ENCODE results near the gene PTPRN2.

Gene PTPRN2

GRCh38 chr7:158025686-158026600 is 561.7 kb downstream of the PTPRN2 start:
- Histone ChIP-seq H3K36me3 (ENCODE audit: control insufficient read depth in 2 of 2, insufficient read depth in 2 of 2, low read length in 2 of 2) (no peaks in the 10 kb centered on the region), H3K9ac (ENCODE audit: low read depth in 1 of 2, low read length in 2 of 2) (no peak overlapping the region), H3K27me3 (ENCODE audit: control insufficient read depth in 2 of 2, insufficient read depth in 2 of 2, low read length in 2 of 2) (no peaks in the 10 kb centered on the region), H3K9me3 (ENCODE audit: control insufficient read depth in 2 of 2, low read length in 2 of 2) (no peaks in the 10 kb centered on the region), H3K4me1 (ENCODE audit: control insufficient read depth in 2 of 2, insufficient read depth in 2 of 2, low read length in 2 of 2) (peaks cover 0 to 2% of the 10 kb centered on the region in 2 donors), H3K4me3 (ENCODE audit: low read length in 2 of 2) (no peak overlapping the region), H3K27ac (ENCODE audit: low read depth in 2 of 2, low read length in 2 of 2) (no peak overlapping the region)

DNA sequence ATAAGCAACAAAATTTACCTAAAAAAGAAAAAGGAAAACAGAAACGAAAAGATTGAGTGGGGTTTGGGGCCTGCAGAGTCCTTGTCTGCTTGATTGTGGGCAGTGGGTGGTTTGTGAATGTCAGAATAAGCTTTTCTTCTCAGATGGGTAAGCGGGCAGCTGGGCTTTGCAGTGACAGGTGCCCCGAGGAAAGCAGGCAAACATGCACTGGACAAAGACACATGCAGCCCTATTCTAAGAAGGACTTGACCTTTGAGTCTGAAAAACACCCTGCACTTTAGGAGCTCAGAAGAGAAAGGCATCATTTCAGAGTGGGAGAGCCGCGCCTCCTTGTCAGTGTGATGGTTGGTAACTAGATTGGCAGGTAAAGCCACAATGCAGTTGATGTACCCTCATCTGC is 562.7 kb downstream of the PTPRN2 start:
- Histone ChIP-seq H3K27me3 (ENCODE audit: control insufficient read depth in 2 of 2, insufficient read depth in 2 of 2, low read length in 2 of 2) (no peaks in the 10 kb centered on the region), H3K9ac (ENCODE audit: low read depth in 1 of 2, low read length in 2 of 2) (no peak overlapping the region), H3K9me3 (ENCODE audit: control insufficient read depth in 2 of 2, low read length in 2 of 2) (no peaks in the 10 kb centered on the region), H3K36me3 (ENCODE audit: control insufficient read depth in 2 of 2, insufficient read depth in 2 of 2, low read length in 2 of 2) (no peaks in the 10 kb centered on the region), H3K4me3 (ENCODE audit: low read length in 2 of 2) (no peak overlapping the region), H3K4me1 (ENCODE audit: control insufficient read depth in 2 of 2, insufficient read depth in 2 of 2, low read length in 2 of 2) (peaks cover 0 to 2% of the 10 kb centered on the region in 2 donors), H3K27ac (ENCODE audit: low read depth in 2 of 2, low read length in 2 of 2) (no peak overlapping the region)

GRCh38 chr7:158024351-158024715 is 563.3 kb downstream of the PTPRN2 start:
- Histone ChIP-seq H3K4me3 (ENCODE audit: low read length in 2 of 2) (no peak overlapping the region), H3K9me3 (ENCODE audit: control insufficient read depth in 2 of 2, low read length in 2 of 2) (no peaks in the 10 kb centered on the region), H3K36me3 (ENCODE audit: control insufficient read depth in 2 of 2, insufficient read depth in 2 of 2, low read length in 2 of 2) (no peaks in the 10 kb centered on the region), H3K27me3 (ENCODE audit: control insufficient read depth in 2 of 2, insufficient read depth in 2 of 2, low read length in 2 of 2) (no peaks in the 10 kb centered on the region), H3K9ac (ENCODE audit: low read depth in 1 of 2, low read length in 2 of 2) (no peak overlapping the region), H3K4me1 (ENCODE audit: control insufficient read depth in 2 of 2, insufficient read depth in 2 of 2, low read length in 2 of 2) (peaks cover 0 to 2% of the 10 kb centered on the region in 2 donors), H3K27ac (ENCODE audit: low read depth in 2 of 2, low read length in 2 of 2) (no peak overlapping the region)

DNA sequence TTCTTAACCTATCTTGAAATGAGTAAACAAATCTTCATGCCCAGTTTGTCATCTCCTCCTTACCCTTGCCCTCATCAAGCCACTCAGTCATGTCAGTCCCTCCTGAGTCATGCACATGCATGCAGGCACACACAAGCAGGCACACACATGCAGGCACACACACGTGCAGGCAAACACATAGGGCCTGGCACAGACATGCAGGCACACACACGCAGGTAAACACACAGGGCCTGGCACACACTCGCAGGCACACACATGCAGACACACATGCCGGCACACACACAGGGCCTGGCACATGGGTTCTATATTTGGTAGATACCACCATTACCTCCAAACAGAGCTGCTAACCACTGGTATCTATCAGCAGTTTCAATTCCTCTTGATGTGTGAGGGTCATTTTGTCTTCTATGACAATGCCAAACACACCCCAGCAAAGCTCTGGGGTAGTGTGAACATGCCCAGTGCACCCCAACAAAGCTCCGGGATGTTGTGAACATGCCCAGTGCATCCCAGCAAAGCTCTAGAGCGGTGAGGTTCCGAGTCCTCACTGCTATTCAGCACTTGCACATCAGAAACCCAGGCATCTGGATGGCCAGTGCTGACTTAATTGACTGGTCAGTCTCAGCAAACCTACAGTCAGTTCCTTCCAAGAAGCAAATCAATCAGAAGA is 563.8 kb downstream of the PTPRN2 start:
- no peaks in the 10 kb centered on the region for H3K9me3 ChIP-seq (ENCODE audit: control insufficient read depth in 2 of 2, low read length in 2 of 2)
- H3K4me3 ChIP-seq (ENCODE audit: low read length in 2 of 2): no peak overlapping the region
- peaks cover 0 to 2% of the 10 kb centered on the region in 2 donors for H3K4me1 ChIP-seq (ENCODE audit: control insufficient read depth in 2 of 2, insufficient read depth in 2 of 2, low read length in 2 of 2)
- H3K27me3 ChIP-seq (ENCODE audit: control insufficient read depth in 2 of 2, insufficient read depth in 2 of 2, low read length in 2 of 2): no peaks in the 10 kb centered on the region
- no peak overlapping the region for H3K9ac ChIP-seq (ENCODE audit: low read depth in 1 of 2, low read length in 2 of 2)
- no peak overlapping the region for H3K27ac ChIP-seq (ENCODE audit: low read depth in 2 of 2, low read length in 2 of 2)
- no peaks in the 10 kb centered on the region for H3K36me3 ChIP-seq (ENCODE audit: control insufficient read depth in 2 of 2, insufficient read depth in 2 of 2, low read length in 2 of 2)

- Histone ChIP-seq H3K9ac (ENCODE audit: low read depth in 1 of 2, low read length in 2 of 2) (no peak overlapping the region), H3K27ac (ENCODE audit: low read depth in 2 of 2, low read length in 2 of 2) (no peak overlapping the region), H3K9me3 (ENCODE audit: control insufficient read depth in 2 of 2, low read length in 2 of 2) (no peaks in the 10 kb centered on the region), H3K4me3 (ENCODE audit: low read length in 2 of 2) (no peak overlapping the region), H3K4me1 (ENCODE audit: control insufficient read depth in 2 of 2, insufficient read depth in 2 of 2, low read length in 2 of 2) (peaks cover 0 to 1% of the 10 kb centered on the region in 2 donors), H3K27me3 (ENCODE audit: control insufficient read depth in 2 of 2, insufficient read depth in 2 of 2, low read length in 2 of 2) (no peaks in the 10 kb centered on the region), H3K36me3 (ENCODE audit: control insufficient read depth in 2 of 2, insufficient read depth in 2 of 2, low read length in 2 of 2) (no peaks in the 10 kb centered on the region)
Measured at GRCh38 chr7:158023157-158023556, 564.5 kb downstream of the PTPRN2 start.

GRCh38 chr7:158022601-158023000 is 565.0 kb downstream of the PTPRN2 start:
- no peak overlapping the region for H3K4me3 ChIP-seq (ENCODE audit: low read length in 2 of 2)

GRCh38 chr7:158021836-158022235 is 565.8 kb downstream of the PTPRN2 start:
- Histone ChIP-seq H3K4me3 (ENCODE audit: low read length in 2 of 2) (no peak overlapping the region), H3K9ac (ENCODE audit: low read depth in 1 of 2, low read length in 2 of 2) (no peak overlapping the region), H3K27me3 (ENCODE audit: control insufficient read depth in 2 of 2, insufficient read depth in 2 of 2, low read length in 2 of 2) (no peaks in the 10 kb centered on the region), H3K27ac (ENCODE audit: low read depth in 2 of 2, low read length in 2 of 2) (no peak overlapping the region), H3K36me3 (ENCODE audit: control insufficient read depth in 2 of 2, insufficient read depth in 2 of 2, low read length in 2 of 2) (no peaks in the 10 kb centered on the region), H3K9me3 (ENCODE audit: control insufficient read depth in 2 of 2, low read length in 2 of 2) (no peaks in the 10 kb centered on the region), H3K4me1 (ENCODE audit: control insufficient read depth in 2 of 2, insufficient read depth in 2 of 2, low read length in 2 of 2) (no peaks in the 10 kb centered on the region)

More at GRCh38 chr7:158022601-158023000, 565.0 kb downstream of the PTPRN2 start:
- no peak overlapping the region for H3K27ac ChIP-seq (ENCODE audit: low read depth in 2 of 2, low read length in 2 of 2)
- H3K4me1 ChIP-seq (ENCODE audit: control insufficient read depth in 2 of 2, insufficient read depth in 2 of 2, low read length in 2 of 2): no peaks in the 10 kb centered on the region
- H3K9ac ChIP-seq (ENCODE audit: low read depth in 1 of 2, low read length in 2 of 2): no peak overlapping the region
- H3K36me3 ChIP-seq (ENCODE audit: control insufficient read depth in 2 of 2, insufficient read depth in 2 of 2, low read length in 2 of 2): no peaks in the 10 kb centered on the region
- no peaks in the 10 kb centered on the region for H3K9me3 ChIP-seq (ENCODE audit: control insufficient read depth in 2 of 2, low read length in 2 of 2)
- H3K27me3 ChIP-seq (ENCODE audit: control insufficient read depth in 2 of 2, insufficient read depth in 2 of 2, low read length in 2 of 2): no peaks in the 10 kb centered on the region

- no peak overlapping the region for H3K9ac ChIP-seq (ENCODE audit: low read depth in 1 of 2, low read length in 2 of 2)
- no peak overlapping the region for H3K27ac ChIP-seq (ENCODE audit: low read depth in 2 of 2, low read length in 2 of 2)
- H3K36me3 ChIP-seq (ENCODE audit: control insufficient read depth in 2 of 2, insufficient read depth in 2 of 2, low read length in 2 of 2): no peaks in the 10 kb centered on the region
- H3K4me1 ChIP-seq (ENCODE audit: control insufficient read depth in 2 of 2, insufficient read depth in 2 of 2, low read length in 2 of 2): peaks cover 0 to 3% of the 10 kb centered on the region in 2 donors
- no peaks in the 10 kb centered on the region for H3K9me3 ChIP-seq (ENCODE audit: control insufficient read depth in 2 of 2, low read length in 2 of 2)
- H3K27me3 ChIP-seq (ENCODE audit: control insufficient read depth in 2 of 2, insufficient read depth in 2 of 2, low read length in 2 of 2): no peaks in the 10 kb centered on the region
- no peak overlapping the region for H3K4me3 ChIP-seq (ENCODE audit: low read length in 2 of 2)
Measured at GRCh38 chr7:158020706-158021095, 566.9 kb downstream of the PTPRN2 start.

DNA sequence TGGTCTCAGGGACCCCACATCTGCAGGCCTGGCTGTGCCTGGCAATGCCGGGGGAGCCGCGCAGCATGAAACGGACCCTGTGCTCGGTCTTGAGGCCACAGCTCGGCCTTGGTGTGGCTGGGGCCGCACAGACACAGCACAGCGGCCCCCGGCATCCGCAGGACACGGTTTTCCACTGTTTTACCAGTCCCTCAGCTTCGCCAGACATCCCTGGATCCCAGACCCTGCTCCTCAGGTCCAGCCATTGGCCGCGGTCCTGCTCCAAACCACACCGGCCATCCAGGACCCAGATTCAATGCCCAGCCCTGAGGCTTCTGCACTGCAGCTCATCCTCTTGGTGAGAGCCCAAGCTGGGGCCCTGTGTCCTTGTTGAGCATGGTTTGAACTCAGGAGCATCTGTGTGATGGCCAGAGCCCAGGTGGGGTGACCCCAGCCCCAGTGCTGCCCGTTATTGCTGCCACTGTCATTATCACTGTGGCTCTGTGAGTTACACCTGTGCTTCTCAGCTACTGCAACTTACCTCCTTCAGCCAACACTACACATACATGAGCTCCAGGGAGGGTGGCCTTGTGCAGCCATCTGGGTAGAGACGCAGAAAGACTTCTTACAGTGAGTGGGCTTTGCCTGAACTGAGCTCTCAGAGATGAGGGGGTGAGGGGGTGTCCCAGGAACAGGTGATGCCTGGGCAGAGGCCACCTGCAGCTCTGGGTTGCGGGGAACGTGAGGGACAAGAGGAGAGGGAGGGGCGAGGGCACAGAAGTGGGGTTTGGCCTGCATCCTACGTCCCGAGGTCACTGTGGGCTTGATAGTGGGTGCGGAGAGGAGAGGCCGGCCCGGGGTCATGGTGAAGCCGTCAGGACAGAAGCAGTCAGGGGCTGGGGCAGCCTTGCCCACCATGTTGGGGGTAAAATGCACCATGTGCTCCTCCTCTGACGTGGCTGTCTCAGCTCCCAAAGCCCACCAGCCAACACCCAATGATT is 567.6 kb downstream of the PTPRN2 start:
- H3K27me3 ChIP-seq (ENCODE audit: control insufficient read depth in 2 of 2, insufficient read depth in 2 of 2, low read length in 2 of 2): no peaks in the 10 kb centered on the region
- no peaks in the 10 kb centered on the region for H3K9me3 ChIP-seq (ENCODE audit: control insufficient read depth in 2 of 2, low read length in 2 of 2)
- peaks cover under 1 to 3% of the 10 kb centered on the region in 2 donors for H3K4me1 ChIP-seq (ENCODE audit: control insufficient read depth in 2 of 2, insufficient read depth in 2 of 2, low read length in 2 of 2)
- no peaks in the 10 kb centered on the region for H3K36me3 ChIP-seq (ENCODE audit: control insufficient read depth in 2 of 2, insufficient read depth in 2 of 2, low read length in 2 of 2)
- no peak overlapping the region for H3K9ac ChIP-seq (ENCODE audit: low read depth in 1 of 2, low read length in 2 of 2)
- H3K4me3 ChIP-seq (ENCODE audit: low read length in 2 of 2): no peak overlapping the region
- no peak overlapping the region for H3K27ac ChIP-seq (ENCODE audit: low read depth in 2 of 2, low read length in 2 of 2)
